Gastrocnemius medialis (tissue), 4 donors: ENCODE measurements around the gene JMJD7.

Experiments used
- CTCF ChIP-seq, 5 experiments: fragments of 450-650 bp in 3 of 5; fragments of 200-600 bp in 2 of 5; sonication (generic) in 2 of 5; IDR thresholded peaks in 4 of 5; conservative IDR thresholded peaks in 1 of 5; 1 replicate in 4 of 5; 2 replicates in 1 of 5; pipeline ENCODE4 v1.5.1; 2016 to 2019; ENCODE audit warnings: antibody characterized with exemption in 5 of 5, mild to moderate bottlenecking in 3 of 5, moderate library complexity in 3 of 5
- POLR2A ChIP-seq, 2 donors: fragments of 450-650 bp; IDR thresholded peaks; one replicate each; pipeline ENCODE4 v1.6.1; 2017; ENCODE audit warnings: antibody characterized with exemption in 2 of 2, mild to moderate bottlenecking in 2 of 2, moderate library complexity in 2 of 2

DNA sequence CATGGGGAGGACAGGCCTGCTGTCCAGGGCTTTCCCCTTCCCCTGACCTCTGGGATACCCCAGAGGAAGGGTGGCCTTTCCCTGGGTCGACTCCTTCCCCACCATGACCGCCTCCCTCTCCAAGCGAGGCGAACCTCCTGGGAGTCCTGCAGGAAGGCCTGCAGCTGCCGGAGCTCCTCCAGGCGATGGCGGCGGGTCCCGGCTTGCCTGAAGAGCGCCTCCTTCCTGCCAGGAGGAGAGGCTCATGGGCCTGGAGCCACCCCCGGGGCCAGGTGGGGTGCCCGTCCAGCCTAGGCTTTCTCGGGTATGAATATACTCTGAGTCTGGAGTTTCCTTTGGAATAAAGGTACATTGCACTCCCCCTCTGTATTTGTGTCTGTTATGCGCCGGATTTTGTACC is 30.9 kb downstream of the JMJD7 start:
- TF ChIP-seq CTCF (IDR thresholded peaks at IDR 0.05 in 4 of 5, conservative IDR thresholded peaks at IDR 0.05 in 1 of 5) (no peak), POLR2A (IDR thresholded peaks at IDR 0.05) (no peak)
